Prostate gland (tissue), 2 donors: ENCODE measurements around the gene CYTL1.

Experiments
- CTCF ChIP-seq, 4 experiments: fragments of 200-600 bp in 2 of 4; fragments of 450-650 bp in 2 of 4; sonication (generic) in 2 of 4; IDR thresholded peaks; 1 replicate in 3 of 4; 2 replicates in 1 of 4; pipeline ENCODE4 v1.5.1; 2016 to 2019; ENCODE audit warnings: antibody characterized with exemption in 4 of 4, mild to moderate bottlenecking in 2 of 4, moderate library complexity in 2 of 4
- POLR2A ChIP-seq: fragments of 450-650 bp; IDR thresholded peaks from one replicate; pipeline ENCODE4 v1.6.1; 2016; ENCODE audit warnings: antibody characterized with exemption, mild to moderate bottlenecking

DNA sequence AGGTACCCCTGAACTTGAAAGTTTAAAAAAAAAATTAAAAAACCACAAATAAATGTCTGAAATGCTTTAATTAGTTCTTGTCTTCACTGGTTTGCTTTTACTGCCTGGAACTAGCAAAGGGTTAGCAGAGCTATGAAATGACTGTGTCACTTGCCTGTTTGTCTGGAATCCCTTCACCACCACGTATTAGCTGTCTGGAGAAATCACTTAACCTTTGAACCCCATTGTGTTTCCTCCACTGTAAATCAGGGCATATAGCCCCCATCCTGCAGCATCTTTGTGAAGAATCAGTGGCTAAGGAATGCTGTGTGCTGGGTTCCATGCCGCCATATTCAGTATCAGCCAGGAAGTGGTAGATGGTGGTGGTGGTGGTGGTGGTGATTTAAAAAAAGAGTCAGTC is 6.3 kb downstream of the CYTL1 start:
- TF ChIP-seq POLR2A (no peak), CTCF (IDR thresholded peaks at IDR 0.05) (no peak)
